ENCODE data around the gene SREBF2. TPM values are rescaled to one million over a fixed set of nuclear protein-coding genes. Genes with fewer than 3 reads are reported as not detected.
A peak's percentile ranks its signal among the peaks of the same experiment; 100 is the strongest.

SREBF2 gene
- total RNA-seq, 2 experiments from 2014 or later = 108 to 109 TPM

GRCh38 chr22:41902932-41903421 lies 70.1 kb downstream of the SREBF2 start:
- Mint-ChIP-seq H3K9me3 (no peaks in the 10 kb centered on the region), H3K36me3 (peaks cover 8% of the 10 kb centered on the region), H3K27me3 (no peaks in the 10 kb centered on the region), H3K4me1 (peaks cover 5% of the 10 kb centered on the region), H3K27ac (no peak overlapping the region), H3K4me3 (no peak overlapping the region)
- POLR2A ChIA-PET = interaction anchor here (0.6 to 1.5 kb wide), 2 partner anchors 22 to 102 kb away, joined by 4 read pairs; partner anchors contain the start of gene CCDC134
- DNase-seq (no peak), ATAC-seq (ENCODE audit: low read depth) (no peak)

DNA sequence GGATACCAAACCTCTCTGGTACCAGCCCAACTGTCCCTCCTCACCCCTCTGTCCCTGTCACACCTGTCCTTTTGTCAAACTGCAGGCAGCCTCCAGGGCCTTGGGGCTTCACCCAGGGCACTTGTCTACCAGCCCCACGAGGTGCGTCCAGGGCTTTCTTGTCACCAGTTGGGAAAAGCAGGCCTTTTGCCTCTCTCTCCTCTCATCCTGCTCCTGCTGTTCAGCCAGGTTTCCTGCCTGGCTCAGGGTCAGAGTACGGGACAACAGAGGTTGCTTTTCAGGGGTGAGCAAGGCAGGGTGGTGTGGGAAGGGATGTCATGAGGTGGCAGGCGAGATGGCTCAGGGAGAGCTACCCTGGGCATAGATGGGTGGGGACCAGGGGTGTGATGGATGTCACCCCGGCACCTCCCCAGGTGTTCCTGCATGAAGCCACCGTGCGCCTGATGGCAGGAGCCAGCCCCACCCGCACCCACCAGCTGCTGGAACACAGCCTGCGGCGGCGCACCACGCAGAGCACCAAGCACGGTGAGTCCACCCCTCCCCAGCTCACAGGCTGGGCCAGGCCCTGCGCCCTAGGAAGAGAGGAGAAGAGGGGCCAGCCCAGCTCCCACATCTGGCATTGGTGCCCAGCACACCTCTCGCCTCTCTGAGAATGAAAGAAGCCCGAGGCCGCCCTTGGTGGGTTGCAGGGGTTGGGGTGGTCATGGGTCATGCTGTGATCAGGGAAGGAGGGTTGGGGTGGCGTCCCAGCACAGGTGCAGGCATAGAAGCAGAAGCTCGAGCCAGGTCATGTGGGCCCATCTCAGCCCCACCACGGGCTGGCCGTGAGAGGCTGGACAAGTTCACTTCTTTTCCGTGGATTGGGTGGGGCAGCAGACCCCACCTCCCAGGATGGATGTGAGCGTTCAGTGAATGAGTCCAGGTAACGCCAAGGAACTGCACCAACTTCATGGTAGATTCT lies 71.8 kb downstream of the SREBF2 start:
- POLR2A ChIA-PET = no interaction called here
- DNase-seq = no peak
- Mint-ChIP-seq H3K4me1 (peaks cover 15% of the 10 kb centered on the region), H3K27me3 (peaks cover 8% of the 10 kb centered on the region), H3K27ac (no peak overlapping the region), H3K36me3 (peaks cover 12% of the 10 kb centered on the region), H3K9me3 (no peaks in the 10 kb centered on the region), H3K4me3 (no peak overlapping the region)
- ATAC-seq (ENCODE audit: low read depth) = no peak

DNA sequence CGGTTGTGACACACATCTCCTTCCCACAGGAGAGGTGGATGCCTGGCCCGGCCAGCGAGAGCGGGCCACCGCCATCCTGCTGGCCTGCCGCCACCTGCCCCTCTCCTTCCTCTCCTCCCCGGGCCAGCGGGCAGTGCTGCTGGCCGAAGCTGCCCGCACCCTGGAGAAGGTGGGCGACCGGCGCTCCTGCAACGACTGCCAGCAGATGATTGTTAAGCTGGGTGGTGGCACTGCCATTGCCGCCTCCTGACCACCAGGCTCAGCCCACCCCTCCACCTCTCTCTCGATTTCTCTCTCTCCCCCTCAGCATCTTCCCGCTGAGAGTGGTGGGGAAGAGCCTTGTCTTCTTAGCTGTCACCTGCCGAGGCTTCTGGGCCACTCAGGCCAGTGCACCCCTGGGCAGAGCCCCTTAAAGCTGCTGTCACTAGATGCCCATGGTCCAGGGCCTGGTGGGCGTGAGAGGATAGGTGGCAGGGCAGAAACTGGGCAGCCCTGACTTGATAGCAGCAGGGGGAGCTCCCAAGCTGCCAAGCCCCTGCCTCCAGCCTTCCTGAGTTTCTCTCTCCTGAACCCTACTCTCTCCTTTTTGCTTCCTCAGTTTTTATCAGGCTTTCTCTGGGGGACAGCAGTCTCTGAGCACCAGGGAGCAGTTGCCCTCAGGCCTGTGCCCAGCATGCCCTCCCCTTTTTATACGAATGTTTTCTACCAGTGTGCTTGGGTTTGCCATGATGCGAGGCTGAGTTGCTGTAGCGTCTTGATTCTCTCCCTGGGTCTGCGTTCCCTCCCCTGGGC lies 72.7 kb downstream of the SREBF2 start:
- DNase-seq (no peak), ATAC-seq (ENCODE audit: low read depth) (no peak)
- Mint-ChIP-seq H3K36me3 (peaks cover 12% of the 10 kb centered on the region), H3K27me3 (peaks cover 10% of the 10 kb centered on the region), H3K27ac (peak overlapping the region; percentile 60), H3K4me1 (peaks cover 15% of the 10 kb centered on the region), H3K9me3 (no peaks in the 10 kb centered on the region), H3K4me3 (no peak overlapping the region)
- POLR2A ChIA-PET = interaction anchor here (0.7 kb wide), 1 partner anchor 10 kb away, joined by 3 read pairs; no protein-coding TSS in a partner anchor

GRCh38 chr22:41906822-41907221 lies 73.9 kb downstream of the SREBF2 start:
- no peak overlapping the region for H3K4me3 Mint-ChIP-seq
- peak overlapping the region; percentile 37 for H3K27ac Mint-ChIP-seq
- H3K36me3 Mint-ChIP-seq = peaks cover 9% of the 10 kb centered on the region
- no peak for DNase-seq
- POLR2A ChIA-PET = interaction anchor here (0.8 to 2.1 kb wide), 2 partner anchors 10 to 19 kb away, joined by 3 to 10 read pairs; partner anchors contain the start of gene TNFRSF13C
- H3K27me3 Mint-ChIP-seq = peaks cover 16% of the 10 kb centered on the region
- peaks cover 15% of the 10 kb centered on the region for H3K4me1 Mint-ChIP-seq
- H3K9me3 Mint-ChIP-seq = no peaks in the 10 kb centered on the region
- ATAC-seq (ENCODE audit: low read depth) = no peak

- no peaks in the 10 kb centered on the region for H3K9me3 Mint-ChIP-seq
- peaks cover 25% of the 10 kb centered on the region for H3K27me3 Mint-ChIP-seq
- no peak overlapping the region for H3K27ac Mint-ChIP-seq
- ATAC-seq (ENCODE audit: low read depth) (peak; percentile 21), DNase-seq (no peak)
- H3K36me3 Mint-ChIP-seq = peaks cover 9% of the 10 kb centered on the region
- H3K4me3 Mint-ChIP-seq = no peak overlapping the region
- POLR2A ChIA-PET = interaction anchor here (0.7 to 2.1 kb wide), 8 partner anchors 9 to 209 kb away, joined by 3 to 10 read pairs (median 4); partner anchors contain the start of genes MEI1 and TNFRSF13C
- H3K4me1 Mint-ChIP-seq = peaks cover 15% of the 10 kb centered on the region
Observed at GRCh38 chr22:41907436-41908401, 74.8 kb downstream of the SREBF2 start.

DNA sequence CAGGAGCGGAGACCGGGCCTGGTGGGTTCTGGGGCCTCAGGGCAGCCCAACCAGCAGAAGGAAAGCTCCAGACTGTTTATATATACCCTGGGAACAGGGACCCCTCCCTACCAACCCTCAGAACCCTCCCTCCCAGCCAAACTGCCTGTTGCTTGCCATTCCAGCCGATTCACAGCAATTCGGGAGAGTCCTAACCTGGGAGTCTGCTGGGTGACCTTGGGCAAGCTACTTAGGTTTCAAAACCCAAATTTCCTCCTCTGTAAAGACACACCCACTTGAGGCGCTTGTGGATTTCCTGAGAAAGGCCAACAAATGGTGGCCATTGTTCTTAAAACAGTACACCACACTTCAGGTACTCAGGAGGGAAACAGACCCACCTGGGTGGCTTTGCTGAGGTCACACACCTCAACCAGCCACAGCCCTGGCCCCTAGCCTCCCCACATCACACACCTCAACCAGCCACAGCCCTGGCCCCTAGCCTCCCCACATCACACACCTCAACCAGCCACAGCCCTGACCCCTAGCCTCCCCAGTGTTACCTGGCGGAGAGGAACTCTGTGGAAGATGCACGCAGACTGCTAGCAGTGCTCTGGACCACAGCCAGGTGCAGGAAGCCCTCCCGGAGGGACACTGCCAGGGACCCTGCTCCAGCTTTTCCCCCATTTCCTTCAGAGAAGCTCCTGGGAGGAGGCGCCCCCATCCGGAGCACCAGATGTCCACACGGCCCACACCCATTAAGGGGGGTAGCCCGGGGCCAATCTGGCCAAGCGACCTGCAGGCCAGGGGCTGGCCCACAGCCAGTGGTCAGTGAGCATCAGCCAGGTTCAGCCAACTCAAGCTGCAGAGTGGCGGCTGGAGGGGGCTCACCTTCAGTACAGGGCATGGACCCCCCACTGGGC lies 75.8 kb downstream of the SREBF2 start:
- Mint-ChIP-seq H3K27me3 (peaks cover 33% of the 10 kb centered on the region), H3K27ac (no peak overlapping the region), H3K9me3 (no peaks in the 10 kb centered on the region), H3K36me3 (peaks cover 8% of the 10 kb centered on the region), H3K4me1 (peaks cover 15% of the 10 kb centered on the region), H3K4me3 (peak overlapping the region; percentile 69)
- peak; percentile 53 for ATAC-seq (ENCODE audit: low read depth)
- POLR2A ChIA-PET = interaction anchor here (0.7 to 2.1 kb wide), 8 partner anchors 17 to 210 kb away, joined by 3 to 10 read pairs (median 4); partner anchors contain the start of genes CCDC134, MEI1 and TNFRSF13C
- no peak for DNase-seq

- H3K27me3 Mint-ChIP-seq = peaks cover 35% of the 10 kb centered on the region
- no peaks in the 10 kb centered on the region for H3K9me3 Mint-ChIP-seq
- DNase-seq (no peak), ATAC-seq (ENCODE audit: low read depth) (no peak)
- H3K36me3 Mint-ChIP-seq = peaks cover 7% of the 10 kb centered on the region
- peaks cover 15% of the 10 kb centered on the region for H3K4me1 Mint-ChIP-seq
- peak overlapping the region; percentile 35 for H3K4me3 Mint-ChIP-seq
- POLR2A ChIA-PET = interaction anchor here (1.4 kb wide), 1 partner anchor 109 kb away, joined by 4 read pairs; the partner anchor contains the start of gene CCDC134
- H3K27ac Mint-ChIP-seq = no peak overlapping the region
Observed at GRCh38 chr22:41909310-41910049, 76.6 kb downstream of the SREBF2 start.

- H3K4me1 Mint-ChIP-seq = peaks cover 16% of the 10 kb centered on the region
- POLR2A ChIA-PET = interaction anchor here (1.4 kb wide), 1 partner anchor 110 kb away, joined by 4 read pairs; the partner anchor contains the start of gene CCDC134
- peaks cover 7% of the 10 kb centered on the region for H3K36me3 Mint-ChIP-seq
- ATAC-seq (ENCODE audit: low read depth) (peak; percentile 14), DNase-seq (peak; percentile 60)
- no peak overlapping the region for H3K4me3 Mint-ChIP-seq
- H3K27me3 Mint-ChIP-seq = peaks cover 39% of the 10 kb centered on the region
- no peak overlapping the region for H3K27ac Mint-ChIP-seq
- no peaks in the 10 kb centered on the region for H3K9me3 Mint-ChIP-seq
Observed at GRCh38 chr22:41910050-41911000, 77.4 kb downstream of the SREBF2 start.

DNA sequence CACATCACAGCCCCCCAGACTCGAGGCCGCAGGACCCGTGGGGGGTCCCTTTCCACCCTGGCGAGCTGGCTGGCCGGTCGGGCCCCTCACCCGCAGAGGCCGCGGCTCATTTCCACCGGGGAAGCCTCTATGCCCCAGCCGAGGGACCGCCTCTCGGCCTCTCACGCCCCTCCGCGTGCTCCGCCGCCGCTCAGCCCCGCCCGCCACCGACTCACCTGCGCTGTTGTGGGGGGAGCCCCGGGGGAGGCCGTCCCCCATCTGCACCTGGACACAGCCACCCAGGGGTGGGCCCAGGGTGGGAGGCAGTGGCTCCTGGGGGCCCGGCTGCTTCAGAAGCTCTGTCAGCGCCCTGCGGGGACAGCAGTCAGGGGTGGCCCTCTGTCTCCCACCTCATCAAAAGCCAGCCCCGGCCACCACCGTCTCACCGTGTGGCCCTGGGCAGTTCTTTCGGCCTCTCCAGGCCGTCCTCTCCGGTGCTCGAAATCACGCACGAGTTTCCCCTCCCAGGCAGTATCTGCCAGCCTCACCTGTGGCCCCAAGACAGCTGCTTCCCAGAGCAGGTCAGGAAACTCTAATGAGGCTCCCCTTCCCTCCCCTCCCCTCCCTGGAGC lies 78.2 kb downstream of the SREBF2 start:
- Mint-ChIP-seq H3K4me1 (peaks cover 17% of the 10 kb centered on the region), H3K4me3 (peak overlapping the region; percentile 35), H3K9me3 (no peaks in the 10 kb centered on the region), H3K27me3 (peaks cover 47% of the 10 kb centered on the region), H3K36me3 (peaks cover 4% of the 10 kb centered on the region), H3K27ac (no peak overlapping the region)
- ATAC-seq (ENCODE audit: low read depth) (no peak), DNase-seq (no peak)
- POLR2A ChIA-PET = interaction anchor here (1.5 kb wide), 1 partner anchor 36 kb away, joined by 3 read pairs; the partner anchor contains the start of gene CENPM

All from activated naive CD8-positive, alpha-beta T cell treated with anti-CD3 and anti-CD28 coated beads, Interleukin-2, amount 10 ng/mL, durations not matched to agents 7 days and 5 days (primary cell).